Neural cell (in vitro differentiated cells): ENCODE results near the gene ARHGEF38.

Experiments
- CTCF ChIP-seq: fragments of 450-650 bp; IDR thresholded peaks from 2 replicates; pipeline ENCODE4 v1.5.1; 2014; ENCODE audit warnings: antibody characterized with exemption, mild to moderate bottlenecking, moderate library complexity; ENCODE audit not compliant: poor library complexity, severe bottlenecking
- EP300 ChIP-seq: fragments of 450-650 bp; conservative IDR thresholded peaks from 2 replicates; pipeline ENCODE4 v1.6.1; 2014; ENCODE audit warnings: antibody characterized with exemption, mild to moderate bottlenecking, moderate library complexity; ENCODE audit not compliant: poor library complexity, severe bottlenecking
- EZH2 ChIP-seq: fragments of 200-600, 300-800 bp; shearing (Covaris generic), sonication (generic); IDR thresholded peaks from 2 replicates; pipeline ENCODE4 v1.6.1; 2014; ENCODE audit warnings: antibody characterized with exemption, low read length, borderline replicate concordance, mild to moderate bottlenecking; ENCODE audit not compliant: insufficient read depth, poor library complexity, severe bottlenecking
- MXI1 ChIP-seq: fragments of 450-650 bp; conservative IDR thresholded peaks from 2 replicates; pipeline ENCODE4 v1.6.1; 2014; ENCODE audit warnings: antibody characterized with exemption, mild to moderate bottlenecking; ENCODE audit not compliant: poor library complexity, severe bottlenecking
- POLR2AphosphoS5 ChIP-seq: IDR thresholded peaks from 2 replicates; pipeline ENCODE4 v1.6.1; 2012
- RAD21 ChIP-seq: fragments of 450-650 bp; conservative IDR thresholded peaks from 2 replicates; pipeline ENCODE4 v1.6.1; 2014; ENCODE audit warnings: antibody characterized with exemption, mild to moderate bottlenecking, moderate library complexity
- TAF1 ChIP-seq: IDR thresholded peaks from 2 replicates; pipeline ENCODE4 v1.6.1; 2012; ENCODE audit warnings: low read depth
- TF ChIP-seq, protein P1 (sequence below): IDR thresholded peaks from 2 replicates; pipeline ENCODE4 v1.6.1; 2012; ENCODE audit warnings: borderline replicate concordance

- TF ChIP-seq CTCF = no peak
- no peak for TF ChIP-seq POLR2AphosphoS5
- TF ChIP-seq MXI1 = no peak
- TF ChIP-seq, protein P1, sequence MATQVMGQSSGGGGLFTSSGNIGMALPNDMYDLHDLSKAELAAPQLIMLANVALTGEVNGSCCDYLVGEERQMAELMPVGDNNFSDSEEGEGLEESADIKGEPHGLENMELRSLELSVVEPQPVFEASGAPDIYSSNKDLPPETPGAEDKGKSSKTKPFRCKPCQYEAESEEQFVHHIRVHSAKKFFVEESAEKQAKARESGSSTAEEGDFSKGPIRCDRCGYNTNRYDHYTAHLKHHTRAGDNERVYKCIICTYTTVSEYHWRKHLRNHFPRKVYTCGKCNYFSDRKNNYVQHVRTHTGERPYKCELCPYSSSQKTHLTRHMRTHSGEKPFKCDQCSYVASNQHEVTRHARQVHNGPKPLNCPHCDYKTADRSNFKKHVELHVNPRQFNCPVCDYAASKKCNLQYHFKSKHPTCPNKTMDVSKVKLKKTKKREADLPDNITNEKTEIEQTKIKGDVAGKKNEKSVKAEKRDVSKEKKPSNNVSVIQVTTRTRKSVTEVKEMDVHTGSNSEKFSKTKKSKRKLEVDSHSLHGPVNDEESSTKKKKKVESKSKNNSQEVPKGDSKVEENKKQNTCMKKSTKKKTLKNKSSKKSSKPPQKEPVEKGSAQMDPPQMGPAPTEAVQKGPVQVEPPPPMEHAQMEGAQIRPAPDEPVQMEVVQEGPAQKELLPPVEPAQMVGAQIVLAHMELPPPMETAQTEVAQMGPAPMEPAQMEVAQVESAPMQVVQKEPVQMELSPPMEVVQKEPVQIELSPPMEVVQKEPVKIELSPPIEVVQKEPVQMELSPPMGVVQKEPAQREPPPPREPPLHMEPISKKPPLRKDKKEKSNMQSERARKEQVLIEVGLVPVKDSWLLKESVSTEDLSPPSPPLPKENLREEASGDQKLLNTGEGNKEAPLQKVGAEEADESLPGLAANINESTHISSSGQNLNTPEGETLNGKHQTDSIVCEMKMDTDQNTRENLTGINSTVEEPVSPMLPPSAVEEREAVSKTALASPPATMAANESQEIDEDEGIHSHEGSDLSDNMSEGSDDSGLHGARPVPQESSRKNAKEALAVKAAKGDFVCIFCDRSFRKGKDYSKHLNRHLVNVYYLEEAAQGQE = no peak
- TF ChIP-seq EP300 = no peak
- TF ChIP-seq EZH2 = no peak
- TF ChIP-seq TAF1 = no peak
- no peak for TF ChIP-seq RAD21
Measured at GRCh38 chr4:105543881-105544280, 8.5 kb upstream of the ARHGEF38 start.
